HG03457 (cell line): Measurements from ENCODE around the gene LINGO3.

Experiments used
- ATAC-seq: cut with Tn5 transposase; IDR thresholded peaks from one replicate; pipeline ENCODE4 v1.9.1; 2021; ENCODE audit warnings: moderate number of reproducible peaks; ENCODE audit not compliant: unreplicated experiment

LINGO3 gene

DNA sequence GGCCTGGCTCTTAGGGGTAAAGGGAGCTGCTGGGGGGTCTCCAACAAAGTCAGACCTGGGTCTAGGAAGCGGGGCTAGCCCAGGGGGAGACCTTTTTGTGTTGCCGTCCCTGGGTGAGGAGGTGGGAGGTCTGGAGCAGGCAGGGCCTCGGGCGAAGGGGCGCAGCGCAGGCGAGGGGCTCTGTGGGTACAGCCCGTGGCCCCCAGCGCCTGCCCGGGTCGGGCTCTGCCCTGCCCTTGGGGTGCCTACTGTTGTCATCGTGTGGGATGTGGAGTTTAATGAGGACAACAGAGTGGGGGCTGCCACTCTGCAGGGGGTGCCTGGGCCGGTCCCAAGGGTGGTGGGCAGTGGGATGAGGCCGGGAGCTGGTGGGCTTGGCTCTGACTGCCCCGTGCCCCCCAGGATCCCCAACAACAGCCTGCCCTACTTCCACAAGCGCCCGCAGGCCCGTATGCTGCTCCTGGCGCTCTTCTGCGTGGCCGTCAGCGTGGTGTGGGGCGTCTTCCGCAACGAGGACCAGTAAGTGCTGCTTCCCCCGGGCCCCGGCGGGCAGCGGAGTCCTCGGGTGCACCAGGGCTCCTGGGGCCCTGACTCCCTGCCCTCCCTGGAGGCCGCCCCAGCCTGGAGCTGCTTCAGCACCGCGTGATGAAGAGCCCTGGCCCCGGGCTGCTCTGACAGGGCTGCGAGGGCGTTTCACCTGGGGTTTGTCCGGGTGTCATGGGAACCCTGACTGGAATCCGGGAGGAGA, 32.7 kb upstream of the LINGO3 start:
- ATAC-seq = no peak

DNA sequence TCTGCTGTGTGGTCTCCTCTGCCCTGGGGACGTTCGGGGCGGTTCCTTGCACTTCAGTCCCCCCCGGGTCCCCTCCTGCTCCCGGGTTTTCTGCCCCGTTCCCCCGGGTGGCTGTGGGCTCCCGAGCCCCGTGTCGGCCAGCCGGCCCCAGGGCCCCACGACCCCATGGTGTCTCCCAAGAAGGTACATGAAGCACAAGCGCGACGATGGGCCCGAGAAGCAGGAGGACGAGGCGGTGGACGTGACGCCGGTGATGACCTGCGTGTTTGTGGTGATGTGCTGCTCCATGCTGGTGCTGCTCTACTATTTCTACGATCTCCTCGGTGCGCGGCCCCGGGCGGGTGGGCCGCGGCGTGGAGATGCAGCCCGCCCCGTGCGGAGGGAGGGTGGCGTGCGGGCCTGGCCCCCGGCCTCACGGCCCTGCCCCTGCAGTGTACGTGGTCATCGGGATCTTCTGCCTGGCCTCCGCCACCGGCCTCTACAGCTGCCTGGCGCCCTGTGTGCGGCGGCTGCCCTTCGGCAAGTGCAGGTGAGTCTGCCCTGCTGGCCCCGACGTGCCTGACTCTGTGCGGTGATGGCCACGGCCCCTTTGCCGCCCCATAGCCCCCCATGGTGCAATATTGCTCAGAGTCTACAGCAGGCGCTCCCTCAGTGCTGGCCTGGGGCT, 31.8 kb upstream of the LINGO3 start:
- no peak for ATAC-seq

DNA sequence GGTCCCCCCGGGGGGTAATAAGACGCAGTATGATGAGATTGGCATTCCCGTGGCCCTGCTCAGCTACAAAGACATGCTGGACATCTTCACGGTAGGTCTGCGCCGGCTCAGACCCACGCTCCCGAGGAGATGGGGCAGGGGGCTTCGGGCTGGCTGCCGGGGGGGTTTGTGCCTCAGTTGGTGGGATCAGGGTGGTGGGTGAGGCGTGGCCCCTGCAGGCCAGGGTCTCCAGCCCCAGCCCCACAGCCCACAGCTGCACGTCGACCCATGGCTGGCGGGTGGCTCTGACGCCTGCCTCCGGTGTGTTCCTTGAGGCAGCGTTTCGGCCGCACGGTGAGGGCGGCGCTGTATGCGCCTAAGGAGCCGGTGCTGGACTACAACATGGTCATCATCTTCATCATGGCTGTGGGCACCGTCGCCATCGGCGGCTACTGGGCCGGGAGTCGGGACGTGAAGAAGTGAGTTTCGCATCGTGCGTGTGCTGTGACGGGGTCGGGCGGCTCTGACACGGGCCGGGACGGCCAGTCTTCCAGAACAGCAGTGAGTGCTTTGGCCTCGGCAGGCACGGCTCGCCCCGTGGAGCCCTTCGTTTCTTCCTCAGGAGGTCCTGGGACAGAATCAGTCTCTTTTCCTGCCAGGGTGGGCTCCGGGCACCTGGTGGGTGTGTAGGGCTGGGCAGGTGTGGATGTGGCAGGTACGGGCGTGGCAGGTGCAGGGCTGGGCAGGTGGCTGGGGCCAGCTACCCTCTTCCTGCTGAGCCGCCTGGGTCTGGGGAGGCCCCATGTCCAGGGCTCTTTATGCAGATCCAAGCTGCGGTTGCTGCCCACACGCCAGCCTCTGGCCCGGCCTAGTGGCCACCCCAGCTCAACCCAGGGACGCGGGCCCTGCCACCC, 31.0 kb upstream of the LINGO3 start:
- ATAC-seq = no peak

DNA sequence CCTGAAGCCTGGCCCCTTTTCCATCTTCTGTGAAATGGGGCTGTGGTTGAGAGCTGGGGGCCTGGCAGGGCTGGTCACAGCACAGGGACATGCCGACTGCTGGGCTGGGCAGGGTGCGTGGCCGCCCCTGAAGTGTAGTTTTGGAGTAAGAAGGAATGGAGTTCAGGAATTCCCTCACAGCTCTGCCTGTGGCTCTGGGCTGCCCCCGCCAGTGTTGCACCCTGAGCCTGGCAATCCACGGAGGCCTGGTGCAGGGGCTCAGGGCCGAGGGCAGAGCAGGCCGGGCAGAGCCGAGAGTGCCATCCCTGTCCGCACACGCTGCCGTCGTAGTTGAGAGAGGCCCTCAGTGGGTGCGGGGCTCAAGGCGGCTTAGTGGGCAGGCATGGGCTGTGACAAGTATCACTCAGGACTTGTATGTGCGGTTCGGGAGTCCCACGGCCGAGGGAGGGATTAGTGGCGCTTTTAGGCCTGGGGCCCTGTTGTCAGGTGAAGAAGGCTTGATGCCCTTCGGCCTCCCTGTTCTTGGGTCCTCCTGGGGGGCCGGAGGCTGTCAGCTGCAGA, 30.2 kb upstream of the LINGO3 start:
- no peak for ATAC-seq

DNA sequence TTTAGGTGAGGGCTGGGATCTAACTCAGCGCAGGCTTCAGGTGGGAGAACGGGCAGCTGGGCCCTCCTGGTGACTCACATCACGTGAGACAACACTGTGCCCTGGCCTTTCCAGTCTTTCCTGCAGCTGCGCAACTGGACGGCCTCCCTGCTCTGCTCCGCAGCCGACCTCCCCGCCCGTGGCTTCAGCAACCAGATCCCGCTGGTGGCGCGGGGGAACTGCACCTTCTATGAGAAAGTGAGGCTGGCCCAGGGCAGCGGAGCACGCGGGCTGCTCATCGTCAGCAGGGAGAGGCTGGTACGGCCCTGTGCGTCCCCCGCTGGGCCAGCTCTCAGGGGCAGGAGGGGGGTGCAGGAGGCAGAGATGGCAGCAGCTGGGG, 29.4 kb upstream of the LINGO3 start:
- no peak for ATAC-seq

DNA sequence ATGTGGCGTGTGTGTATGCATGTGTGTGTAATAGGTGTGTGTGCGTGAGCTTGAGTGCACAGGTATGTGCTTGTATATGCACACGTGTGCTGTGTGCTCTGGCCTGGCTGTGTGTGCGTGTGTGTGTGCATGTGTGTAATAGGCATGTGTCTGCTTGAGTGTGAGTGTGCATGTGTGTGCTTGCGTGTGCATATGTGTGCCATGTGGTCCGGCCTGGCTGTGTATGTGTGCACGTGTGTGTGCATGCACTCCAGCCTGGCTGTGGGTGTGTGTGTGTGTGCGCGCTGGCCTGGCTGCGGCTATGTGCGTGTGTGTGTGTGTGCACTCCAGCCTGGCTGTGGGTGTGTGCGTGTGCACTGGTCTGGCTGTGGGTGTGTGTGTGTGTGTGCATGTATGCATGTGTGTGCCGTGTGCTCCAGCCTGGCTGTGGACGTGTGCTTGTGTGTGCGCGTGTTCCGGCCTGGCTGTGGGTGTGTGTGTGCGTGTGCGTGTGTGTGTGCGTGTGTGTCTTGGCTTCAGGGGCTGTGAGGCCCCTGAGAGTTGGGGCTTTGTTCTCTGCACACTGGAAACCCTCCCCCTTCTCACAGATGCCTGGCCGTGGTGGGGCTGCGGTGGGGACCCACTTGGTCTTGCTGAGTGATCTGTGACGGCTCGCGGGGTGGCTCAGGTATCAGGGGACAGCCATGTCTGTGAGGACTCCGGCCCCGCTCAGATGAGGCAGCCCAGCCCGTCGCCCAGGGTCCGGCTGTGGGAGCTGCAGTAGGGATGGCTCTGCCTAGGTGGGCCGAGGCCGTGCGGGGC, 28.8 kb upstream of the LINGO3 start:
- no peak for ATAC-seq

DNA sequence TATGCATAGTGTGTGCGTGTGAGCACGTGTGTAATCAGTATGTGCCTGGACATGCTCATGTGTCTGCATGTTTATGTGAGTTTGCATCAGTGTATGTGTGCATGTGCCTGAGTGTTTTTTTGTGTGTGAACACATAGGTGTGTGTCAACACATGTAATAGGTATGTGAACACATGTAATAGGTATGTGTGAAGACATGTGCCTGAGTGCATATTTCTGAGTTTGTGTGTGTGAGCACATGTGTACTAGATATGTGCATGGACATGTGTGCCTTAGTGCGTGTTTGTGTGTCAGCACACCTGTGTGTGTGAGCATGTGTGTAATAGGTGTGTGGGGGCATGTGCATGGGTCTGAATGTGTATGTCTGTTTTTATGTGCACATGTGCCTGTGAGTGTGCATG, 27.9 kb upstream of the LINGO3 start:
- ATAC-seq = no peak

DNA sequence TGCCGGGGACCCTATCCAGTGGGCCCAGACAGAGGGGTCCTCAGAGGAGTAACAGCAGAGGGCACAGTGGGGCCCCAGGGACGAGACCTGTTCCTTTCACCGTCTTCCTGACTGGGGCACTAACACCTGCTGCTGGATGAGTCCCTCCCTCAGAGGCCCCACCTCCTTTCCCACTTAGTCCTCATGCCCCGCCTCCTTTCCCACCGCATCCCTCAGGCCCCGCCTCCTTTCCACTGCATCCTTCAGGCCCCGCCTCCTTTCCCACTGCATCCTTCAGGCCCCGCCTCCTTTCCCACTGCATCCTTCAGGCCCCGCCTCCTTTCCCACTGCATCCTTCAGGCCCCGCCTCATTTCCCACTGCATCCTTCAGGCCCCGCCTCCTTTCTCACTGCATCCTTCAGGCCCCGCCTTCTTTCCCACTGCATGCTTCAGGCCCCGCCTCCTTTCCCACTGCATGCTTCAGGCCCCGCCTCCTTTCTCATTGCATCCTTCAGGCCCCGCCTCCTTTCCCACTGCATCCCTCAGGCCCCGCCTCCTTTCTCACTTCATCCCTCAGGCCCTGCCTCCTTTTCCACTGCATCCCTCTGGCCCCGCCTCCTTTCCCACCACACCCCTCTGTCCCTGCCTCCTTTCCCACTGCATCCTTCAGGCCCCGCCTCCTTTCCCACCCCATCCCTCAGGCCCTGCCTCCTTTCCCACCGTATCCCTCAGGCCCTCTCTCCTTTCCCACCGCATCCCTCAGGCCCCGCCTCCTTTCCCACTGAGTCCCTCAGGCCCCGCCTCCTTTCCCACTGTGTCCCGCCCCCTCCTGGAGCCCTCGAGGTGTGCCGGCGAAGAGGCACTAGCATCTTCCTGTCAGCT, 27.3 kb upstream of the LINGO3 start:
- ATAC-seq = no peak

DNA sequence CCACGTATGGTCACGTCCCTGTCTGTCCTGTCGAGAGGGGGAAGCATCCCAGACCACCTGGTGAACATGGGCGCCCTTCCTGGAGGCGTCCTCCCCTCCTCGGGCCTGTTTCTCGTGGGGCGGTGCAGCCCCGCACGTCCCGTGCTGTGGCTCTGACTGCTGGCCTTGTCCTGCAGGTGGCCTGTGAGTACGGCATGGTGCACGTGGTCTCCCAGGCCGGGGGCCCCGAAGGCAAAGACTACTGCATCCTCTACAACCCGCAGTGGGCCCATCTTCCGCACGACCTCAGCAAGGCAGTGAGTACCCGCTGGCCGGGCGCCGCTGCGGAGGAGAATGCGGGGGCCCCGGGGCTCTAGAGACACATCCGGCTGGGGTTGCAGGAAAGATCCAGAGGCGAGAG, 26.5 kb upstream of the LINGO3 start:
- no peak for ATAC-seq

DNA sequence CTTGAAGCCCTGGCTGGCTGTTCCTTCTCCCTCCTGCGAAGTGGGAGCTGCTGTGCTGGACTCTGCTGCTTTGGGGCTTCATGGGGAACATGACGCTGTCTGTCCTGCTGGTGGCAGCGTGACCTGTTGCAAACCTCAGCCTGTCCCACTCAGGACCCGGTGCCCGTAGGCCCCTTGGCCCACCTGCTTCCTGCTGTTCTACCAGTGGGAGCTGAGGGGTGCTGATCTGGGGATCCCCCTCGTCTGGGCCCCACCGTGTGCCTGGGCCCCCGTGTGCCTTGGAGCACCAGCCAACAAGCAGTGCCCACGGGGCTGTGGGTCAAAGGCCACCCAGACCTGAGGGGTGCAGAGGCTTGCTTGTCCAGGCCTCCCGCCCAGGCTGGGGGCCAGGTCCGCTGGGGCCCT, 25.9 kb upstream of the LINGO3 start:
- ATAC-seq = no peak

DNA sequence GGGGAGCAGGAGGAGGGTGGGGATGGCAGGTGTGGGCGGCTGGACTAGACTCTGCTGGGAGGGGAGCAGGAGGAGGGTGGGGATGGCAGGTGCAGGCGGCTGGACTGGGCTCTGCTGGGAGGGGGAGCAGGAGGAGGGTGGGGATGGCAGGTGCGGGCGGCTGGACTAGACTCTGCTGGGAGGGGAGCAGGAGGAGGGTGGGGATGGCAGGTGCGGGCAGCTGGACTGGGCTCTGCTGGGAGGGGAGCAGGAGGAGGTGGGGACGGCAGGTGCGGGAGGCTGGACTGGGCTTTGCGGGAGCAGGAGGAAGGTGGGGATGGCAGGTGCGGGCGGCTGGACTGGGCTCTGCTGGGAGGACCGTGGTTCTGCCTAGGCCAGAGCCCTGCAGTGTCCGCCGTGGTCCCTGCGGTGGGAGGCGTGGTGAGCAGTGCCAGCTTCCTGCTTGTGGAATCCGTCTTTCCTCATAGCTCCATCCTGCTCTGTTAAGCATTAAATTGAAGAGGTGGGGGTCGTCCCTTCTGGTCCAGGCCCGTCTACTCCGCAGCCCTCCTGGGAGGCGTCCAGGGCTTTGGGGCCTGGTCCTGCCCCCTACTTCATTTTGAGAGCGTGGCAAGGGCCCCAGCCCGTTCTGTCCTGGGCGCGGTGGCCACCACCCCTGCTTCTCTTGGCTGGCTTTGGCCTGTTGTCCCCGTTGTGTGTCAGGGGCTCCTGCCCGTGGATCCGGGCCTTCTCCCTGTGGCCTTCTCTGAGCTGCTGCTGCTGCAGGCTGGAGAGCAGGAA, 25.3 kb upstream of the LINGO3 start:
- no peak for ATAC-seq

DNA sequence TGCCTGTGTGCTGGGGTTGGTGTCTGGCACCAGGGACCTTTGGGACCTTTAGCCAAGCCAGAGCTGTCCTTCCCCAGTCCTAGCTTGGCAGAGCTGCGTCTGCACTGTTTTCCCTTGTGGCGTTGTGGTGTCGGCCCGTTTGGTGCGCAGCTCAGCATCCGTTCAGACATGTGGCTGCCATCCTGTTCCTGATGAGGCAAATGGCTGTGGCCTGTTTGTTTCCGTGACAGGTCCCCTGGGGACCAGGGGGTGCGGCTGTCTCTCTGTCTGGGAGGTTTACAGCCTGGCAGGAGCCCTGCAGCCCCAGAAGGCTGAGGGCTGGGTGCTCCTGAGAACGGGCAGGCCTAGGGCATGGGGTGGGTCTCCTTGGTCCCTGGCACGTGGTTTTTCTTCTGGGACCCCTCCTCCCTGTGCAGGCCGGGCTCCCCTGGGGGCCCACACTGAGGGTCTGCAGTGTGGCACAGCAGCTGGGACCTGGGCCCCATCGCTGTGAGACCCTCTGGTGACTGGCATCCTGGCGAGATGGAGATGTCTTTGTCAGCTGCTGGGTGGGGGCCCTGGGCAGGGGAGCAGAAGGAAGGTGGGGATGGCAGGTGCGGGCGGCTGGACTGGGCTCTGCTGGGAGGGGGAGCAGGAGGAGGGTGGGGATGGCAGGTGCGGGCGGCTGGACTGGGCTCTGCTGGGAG, 24.5 kb upstream of the LINGO3 start:
- no peak for ATAC-seq

DNA sequence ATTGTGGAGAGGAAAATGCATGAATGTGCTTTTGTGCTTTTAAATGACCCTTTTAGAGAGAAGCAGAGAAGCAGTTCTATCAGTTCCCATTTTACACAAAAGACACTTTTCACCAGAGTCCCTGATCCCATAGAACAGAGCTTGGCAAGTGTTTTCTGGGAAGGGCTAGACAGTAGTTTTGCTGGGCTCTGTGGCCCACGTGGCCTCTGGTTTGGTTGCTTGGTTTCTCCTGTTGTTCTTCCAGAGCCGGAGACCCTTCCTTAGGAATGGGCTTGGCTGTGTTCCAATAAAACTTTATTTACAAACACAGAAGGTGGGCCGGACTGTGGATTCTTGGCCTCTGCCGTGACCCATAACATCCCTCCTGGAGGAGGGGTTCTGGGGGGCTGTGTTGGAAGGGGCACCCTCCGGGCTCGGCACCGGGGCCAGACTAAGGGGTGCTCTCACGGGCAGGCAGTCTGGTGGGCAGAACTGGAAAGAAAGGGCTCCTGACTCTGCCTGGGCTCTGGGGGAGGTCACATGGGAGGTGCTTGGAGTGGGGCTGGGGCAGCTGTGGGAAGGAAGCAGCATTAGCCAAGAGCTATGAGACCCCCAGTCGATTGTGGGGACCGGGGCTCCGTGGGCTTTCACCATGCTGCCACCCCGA, 23.8 kb upstream of the LINGO3 start:
- no peak for ATAC-seq

DNA sequence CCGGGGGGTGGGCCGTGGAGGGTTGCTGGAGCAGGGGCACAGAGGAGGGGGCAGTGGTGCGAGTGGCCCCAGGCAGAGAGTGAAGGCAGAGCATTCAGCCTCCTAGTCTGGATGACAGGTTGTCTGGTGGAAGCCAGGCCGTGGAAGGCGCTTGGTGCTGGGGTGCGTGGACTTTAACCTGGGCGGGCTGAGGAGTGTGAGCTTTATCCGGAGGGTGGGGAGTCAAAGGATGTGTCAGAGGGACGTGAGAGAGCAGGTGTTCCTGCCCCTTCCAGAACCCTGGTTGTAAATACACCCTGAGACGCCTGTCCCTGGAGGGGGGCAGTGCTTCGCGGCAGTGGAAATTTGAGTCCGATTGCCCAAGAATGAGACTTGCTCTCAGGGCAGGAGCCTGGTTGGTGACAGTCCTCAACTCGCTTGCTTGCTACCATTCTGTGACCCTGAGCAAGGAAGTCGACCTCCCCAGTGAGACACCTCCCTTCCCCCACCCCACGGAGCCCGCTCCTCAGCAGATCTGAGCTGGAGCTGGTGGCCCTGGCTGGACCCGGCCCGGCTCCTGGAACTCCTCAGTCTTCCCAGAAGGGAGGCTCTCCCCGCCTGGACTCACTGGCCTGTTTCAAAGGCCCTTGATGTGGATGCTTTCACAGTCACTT, 22.8 kb upstream of the LINGO3 start:
- ATAC-seq = no peak

DNA sequence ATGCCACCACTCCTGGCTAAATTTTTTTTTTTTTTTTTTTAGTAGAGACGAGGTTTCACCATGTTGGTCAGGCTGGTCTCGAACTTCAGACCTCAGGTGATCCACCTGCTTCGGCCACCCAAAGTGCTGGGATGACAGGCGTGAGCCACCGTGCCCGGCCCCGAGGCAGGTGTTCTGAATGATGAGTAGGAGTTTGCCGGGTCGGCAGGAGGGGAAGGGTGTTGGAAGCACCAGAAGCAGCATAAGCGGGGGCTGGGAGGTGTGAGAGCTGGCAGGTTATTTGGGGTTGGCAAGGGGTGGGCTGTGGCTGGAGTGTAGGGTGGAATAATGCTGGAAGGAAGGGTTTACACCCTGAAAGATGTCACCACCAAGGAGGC, 22.3 kb upstream of the LINGO3 start:
- no peak for ATAC-seq

DNA sequence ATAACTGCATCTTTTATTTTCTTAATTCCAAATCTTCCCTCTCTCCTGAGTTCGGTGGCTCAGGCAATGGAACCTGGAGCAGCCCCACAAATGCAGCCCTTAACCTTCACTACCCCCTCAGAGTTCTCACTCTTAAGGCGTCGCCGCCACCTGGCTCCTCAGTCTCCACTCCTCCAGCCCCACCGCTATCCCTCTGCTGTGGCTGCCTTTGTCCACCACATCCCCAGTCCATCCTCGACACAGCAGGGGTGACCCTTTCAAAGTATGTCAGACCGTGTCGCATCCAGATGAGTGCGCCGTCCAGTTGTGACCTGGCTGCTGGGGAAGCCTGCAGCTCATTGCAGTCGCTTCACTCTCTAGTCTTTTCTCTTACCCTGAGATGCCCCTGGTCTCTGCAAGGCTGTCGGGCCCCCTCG, 21.6 kb upstream of the LINGO3 start:
- ATAC-seq = no peak

DNA sequence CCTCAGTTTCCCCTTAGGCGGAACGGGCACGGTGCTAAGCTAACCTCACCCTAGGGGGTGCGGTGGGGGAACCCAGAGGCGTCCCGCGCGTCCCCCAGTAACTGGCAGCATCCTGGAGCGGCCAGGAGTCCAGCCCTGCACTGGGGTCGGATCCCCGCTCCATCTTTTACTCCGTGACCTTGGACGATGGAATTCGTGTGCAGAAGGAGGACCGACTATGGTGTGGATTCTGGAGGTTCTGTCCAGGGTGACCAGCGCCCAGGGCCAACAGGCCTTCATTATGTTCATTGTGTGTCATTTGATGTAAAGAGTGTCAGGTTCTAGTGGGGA, 21.2 kb upstream of the LINGO3 start:
- ATAC-seq = no peak
